GM12864 (cell line): ENCODE results near the gene SNX8.

Experiments used
- DNase-seq: peaks from one replicate; pipeline ENCODE4 v3.0.0-alpha.2; 2011; ENCODE audit warnings: low read depth
- H3K4me3 ChIP-seq: 2 replicates; pipeline ENCODE4 v1.5.1; 2011; ENCODE audit warnings: mild to moderate bottlenecking, low read depth, low read length, control low read depth
- TF ChIP-seq, protein P1 (sequence below): IDR thresholded peaks from 2 replicates; pipeline ENCODE4 v1.5.1; 2011; ENCODE audit warnings: low read depth, mild to moderate bottlenecking, moderate library complexity, low read length, control low read depth, inconsistent platforms; ENCODE audit errors: missing control alignments

The SNX8 gene, protein sequence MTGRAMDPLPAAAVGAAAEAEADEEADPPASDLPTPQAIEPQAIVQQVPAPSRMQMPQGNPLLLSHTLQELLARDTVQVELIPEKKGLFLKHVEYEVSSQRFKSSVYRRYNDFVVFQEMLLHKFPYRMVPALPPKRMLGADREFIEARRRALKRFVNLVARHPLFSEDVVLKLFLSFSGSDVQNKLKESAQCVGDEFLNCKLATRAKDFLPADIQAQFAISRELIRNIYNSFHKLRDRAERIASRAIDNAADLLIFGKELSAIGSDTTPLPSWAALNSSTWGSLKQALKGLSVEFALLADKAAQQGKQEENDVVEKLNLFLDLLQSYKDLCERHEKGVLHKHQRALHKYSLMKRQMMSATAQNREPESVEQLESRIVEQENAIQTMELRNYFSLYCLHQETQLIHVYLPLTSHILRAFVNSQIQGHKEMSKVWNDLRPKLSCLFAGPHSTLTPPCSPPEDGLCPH

DNA sequence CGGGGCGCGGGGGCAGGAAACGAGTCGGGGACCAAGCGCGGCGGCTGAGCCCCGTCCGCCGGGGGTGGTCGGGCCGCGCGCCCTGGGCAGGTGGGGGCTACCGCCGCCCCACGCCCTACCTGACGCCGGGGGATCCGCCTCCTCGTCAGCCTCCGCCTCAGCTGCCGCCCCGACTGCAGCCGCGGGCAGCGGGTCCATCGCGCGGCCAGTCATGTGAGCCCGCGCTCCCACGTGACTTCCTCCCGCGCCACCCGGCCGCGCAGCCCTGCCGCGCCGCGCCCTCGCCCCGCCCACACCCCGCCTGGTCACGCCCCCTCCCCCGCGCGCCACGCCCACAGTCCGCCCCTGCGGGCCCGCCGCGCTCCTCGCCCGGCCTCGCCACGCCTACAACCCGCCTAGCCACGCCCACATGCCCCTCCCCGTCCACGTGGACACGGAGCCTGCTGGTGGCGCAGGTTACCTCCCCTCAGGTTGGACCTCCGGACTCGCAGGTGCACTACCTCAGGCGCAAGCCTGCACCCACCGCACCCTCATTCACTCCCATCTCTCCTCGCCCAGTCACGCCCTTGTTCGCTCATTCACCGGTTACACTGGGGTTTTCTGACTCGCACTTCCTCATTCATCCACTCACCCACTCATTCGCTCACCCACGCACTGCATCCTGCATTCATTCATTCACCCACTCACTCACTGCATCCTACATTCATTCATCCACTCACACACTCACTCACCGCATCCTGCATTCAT, at the start of gene SNX8:
SNX8 (minus strand) TSS at position 233 of the 747 bp plus-strand sequence; CDS start at position 213, 20 bp downstream.
- TF ChIP-seq, protein P1, sequence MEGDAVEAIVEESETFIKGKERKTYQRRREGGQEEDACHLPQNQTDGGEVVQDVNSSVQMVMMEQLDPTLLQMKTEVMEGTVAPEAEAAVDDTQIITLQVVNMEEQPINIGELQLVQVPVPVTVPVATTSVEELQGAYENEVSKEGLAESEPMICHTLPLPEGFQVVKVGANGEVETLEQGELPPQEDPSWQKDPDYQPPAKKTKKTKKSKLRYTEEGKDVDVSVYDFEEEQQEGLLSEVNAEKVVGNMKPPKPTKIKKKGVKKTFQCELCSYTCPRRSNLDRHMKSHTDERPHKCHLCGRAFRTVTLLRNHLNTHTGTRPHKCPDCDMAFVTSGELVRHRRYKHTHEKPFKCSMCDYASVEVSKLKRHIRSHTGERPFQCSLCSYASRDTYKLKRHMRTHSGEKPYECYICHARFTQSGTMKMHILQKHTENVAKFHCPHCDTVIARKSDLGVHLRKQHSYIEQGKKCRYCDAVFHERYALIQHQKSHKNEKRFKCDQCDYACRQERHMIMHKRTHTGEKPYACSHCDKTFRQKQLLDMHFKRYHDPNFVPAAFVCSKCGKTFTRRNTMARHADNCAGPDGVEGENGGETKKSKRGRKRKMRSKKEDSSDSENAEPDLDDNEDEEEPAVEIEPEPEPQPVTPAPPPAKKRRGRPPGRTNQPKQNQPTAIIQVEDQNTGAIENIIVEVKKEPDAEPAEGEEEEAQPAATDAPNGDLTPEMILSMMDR = no peak
- peak; percentile 87 for DNase-seq
- H3K4me3 ChIP-seq = peak within 1 kb of the TSS; percentile 95

GRCh38 chr7:2362385-2363088, 48.3 kb upstream of the SNX8 start:
- TF ChIP-seq, protein P1 = no peak
- DNase-seq = no peak
- H3K4me3 ChIP-seq = no peak overlapping the region

DNA sequence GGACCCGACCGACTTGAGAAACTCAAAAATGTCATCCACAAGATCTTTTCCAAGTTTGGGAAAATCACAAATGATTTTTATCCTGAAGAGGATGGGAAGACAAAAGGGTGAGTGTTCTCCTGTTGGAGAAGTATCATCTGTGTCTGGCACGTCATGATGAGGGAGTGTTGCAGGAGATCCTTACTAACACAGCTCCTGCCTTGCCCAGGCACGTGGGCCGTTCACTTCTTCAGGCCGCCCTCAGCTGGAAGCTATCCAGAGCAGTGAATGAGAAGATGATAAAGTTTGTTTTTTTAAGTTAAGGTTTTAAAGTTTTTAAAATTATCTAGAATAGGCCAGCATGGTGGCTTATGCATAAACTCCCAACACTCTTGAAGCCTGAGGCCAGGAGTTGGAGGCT, 46.6 kb upstream of the SNX8 start:
- TF ChIP-seq, protein P1 = no peak
- H3K4me3 ChIP-seq = no peak overlapping the region
- no peak for DNase-seq

DNA sequence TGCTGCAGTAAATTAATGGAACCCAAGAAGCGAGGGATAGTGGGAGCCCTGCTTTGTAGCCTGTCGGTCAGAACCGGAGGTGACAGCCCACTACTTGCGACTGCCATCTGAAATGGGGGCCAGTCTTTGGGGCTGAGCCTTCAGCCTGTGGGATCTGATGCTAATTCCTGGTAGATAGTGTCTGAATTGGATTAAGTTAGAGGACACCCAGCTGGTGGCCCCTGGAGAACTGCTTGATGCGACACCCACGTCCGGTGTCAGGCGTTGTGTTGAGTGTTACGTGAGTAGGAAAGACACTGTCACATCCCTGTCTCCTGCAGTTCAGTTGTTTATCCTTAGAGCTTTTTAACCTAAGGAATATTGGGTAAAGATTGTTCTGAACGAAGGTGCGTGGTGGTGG, 45.4 kb upstream of the SNX8 start:
- no peak overlapping the region for H3K4me3 ChIP-seq
- DNase-seq = no peak
- TF ChIP-seq, protein P1 = no peak

DNA sequence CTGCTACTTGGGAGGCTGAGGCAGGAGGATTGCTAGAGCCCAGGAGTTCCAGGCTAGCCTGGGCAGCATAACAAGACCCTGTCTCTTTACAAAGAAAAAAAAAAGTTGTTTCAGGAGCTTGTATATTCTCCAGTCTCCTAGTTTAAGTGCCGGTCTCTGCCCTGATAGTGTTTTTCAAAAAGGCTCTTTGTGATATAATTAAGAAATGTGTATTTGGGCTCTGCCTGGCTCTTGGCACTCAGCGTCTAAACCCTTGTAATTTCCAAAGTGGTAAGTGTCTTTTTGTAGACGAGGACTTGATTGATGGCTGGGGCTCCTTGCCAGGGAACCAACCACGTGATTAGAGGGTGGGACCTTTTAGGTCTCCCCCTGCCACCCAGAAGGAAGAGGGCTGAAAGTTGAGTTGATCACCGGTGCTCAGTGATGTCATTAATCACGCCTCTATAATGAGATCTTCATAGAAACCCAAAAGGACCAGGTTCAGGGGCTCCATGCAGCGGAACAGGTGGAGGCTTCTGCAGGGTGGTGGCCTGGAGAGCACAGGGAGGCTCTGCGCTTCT, 44.8 kb upstream of the SNX8 start:
- no peak overlapping the region for H3K4me3 ChIP-seq
- no peak for DNase-seq
- TF ChIP-seq, protein P1 = no peak

GRCh38 chr7:2357571-2357970, 43.3 kb upstream of the SNX8 start:
- TF ChIP-seq, protein P1 = no peak
- no peak for DNase-seq
- no peak overlapping the region for H3K4me3 ChIP-seq
